ENCODE results near the gene RCBTB1.
"Not testable (repeated sequence)": the region's sequence is repeated elsewhere in the genome, so short reads cannot be mapped to it uniquely, and the experiment has no call there.

The RCBTB1 gene

GRCh38 chr13:49594576-49594975, 9.2 kb upstream of the RCBTB1 start:
- ChIA-PET CTCF (no interaction called here), POLR2A (no interaction called here)
- no peak for TF ChIP-seq PKNOX1 (IDR thresholded peaks at IDR 0.05)
- no peak for TF ChIP-seq TARDBP (IDR thresholded peaks at IDR 0.05)
- TF ChIP-seq CTBP1 (IDR thresholded peaks at IDR 0.05; ENCODE audit: borderline replicate concordance): no peak
- TF ChIP-seq FOXA1 (IDR thresholded peaks at IDR 0.05): no peak
- TF ChIP-seq LEF1 (IDR thresholded peaks at IDR 0.05; ENCODE audit: borderline replicate concordance): no peak
- no peak for TF ChIP-seq L3MBTL2 (conservative IDR thresholded peaks at IDR 0.05)
- no peak for TF ChIP-seq SP1 (IDR thresholded peaks at IDR 0.05)
- no peak for DNase-seq (ENCODE audit: extremely low spot score)

- POLR2A ChIA-PET; CTCF ChIA-PET; DNase-seq (ENCODE audit: extremely low spot score): not testable (repeated sequence)
These were observed 8.5 kb upstream of the RCBTB1 start for GRCh38 chr13:49593876-49594275.

GRCh38 chr13:49590714-49591113, 5.4 kb upstream of the RCBTB1 start:
- DNase-seq (ENCODE audit: extremely low spot score); POLR2A ChIA-PET; CTCF ChIA-PET: not testable (repeated sequence)

- no peak for DNase-seq (ENCODE audit: extremely low spot score)
- TF ChIP-seq SP1 (IDR thresholded peaks at IDR 0.05) (no peak), HDGF (IDR thresholded peaks at IDR 0.05; ENCODE audit: borderline replicate concordance) (no peak), NFRKB (IDR thresholded peaks at IDR 0.05) (no peak), FOXA1 (IDR thresholded peaks at IDR 0.05) (no peak), ELF4 (IDR thresholded peaks at IDR 0.05) (no peak), TARDBP (IDR thresholded peaks at IDR 0.05) (no peak), FOXM1 (IDR thresholded peaks at IDR 0.05; ENCODE audit: borderline replicate concordance) (no peak), CTBP1 (IDR thresholded peaks at IDR 0.05; ENCODE audit: borderline replicate concordance) (no peak), SUZ12 (IDR thresholded peaks at IDR 0.05) (no peak), PKNOX1 (IDR thresholded peaks at IDR 0.05) (no peak), LEF1 (IDR thresholded peaks at IDR 0.05; ENCODE audit: borderline replicate concordance) (no peak), ARNT (IDR thresholded peaks at IDR 0.05) (no peak), FOXK2 (IDR thresholded peaks at IDR 0.05) (no peak), ZNF384 (IDR thresholded peaks at IDR 0.05) (no peak), L3MBTL2 (conservative IDR thresholded peaks at IDR 0.05) (no peak), BHLHE40 (IDR thresholded peaks at IDR 0.05; ENCODE audit: borderline replicate concordance) (no peak)
- CTCF ChIA-PET: no interaction called here
- POLR2A ChIA-PET: no interaction called here
These were observed 2.0 kb upstream of the RCBTB1 start for GRCh38 chr13:49587311-49587847.

- no peak for TF ChIP-seq FOXA1 (IDR thresholded peaks at IDR 0.05)
- no peak for TF ChIP-seq CTBP1 (IDR thresholded peaks at IDR 0.05; ENCODE audit: borderline replicate concordance)
- no peak for TF ChIP-seq FOXM1 (IDR thresholded peaks at IDR 0.05; ENCODE audit: borderline replicate concordance)
- DNase-seq (ENCODE audit: extremely low spot score): no peak
- POLR2A ChIA-PET: interaction anchor here (0.6 kb wide), 1 partner anchor 288 kb away, joined by 3 read pairs; no protein-coding TSS in a partner anchor
- CTCF ChIA-PET: interaction anchor here (0.6 kb wide), 1 partner anchor 1326 kb away, joined by 4 read pairs; no protein-coding TSS in a partner anchor
These were observed 1.4 kb upstream of the RCBTB1 start for GRCh38 chr13:49586717-49587116.

- POLR2A ChIA-PET: interaction anchor here (1.3 kb wide), 1 partner anchor 17 kb away, joined by 3 read pairs; no protein-coding TSS in a partner anchor
- CTCF ChIA-PET: no interaction called here
- TF ChIP-seq L3MBTL2 (conservative IDR thresholded peaks at IDR 0.05): 0 out of 2 replicates have a peak, but pooled peaks have one; percentile 9
- no peak for TF ChIP-seq ARNT (IDR thresholded peaks at IDR 0.05)
- DNase-seq (ENCODE audit: extremely low spot score): no peak
These were observed 581 bp downstream of the RCBTB1 start for GRCh38 chr13:49584771-49585182.

GRCh38 chr13:49580980-49581680, 4.2 kb downstream of the RCBTB1 start:
- TF ChIP-seq FOXM1 (IDR thresholded peaks at IDR 0.05; ENCODE audit: borderline replicate concordance) (no peak), TARDBP (IDR thresholded peaks at IDR 0.05) (no peak), FOXK2 (IDR thresholded peaks at IDR 0.05) (no peak), FOXA1 (IDR thresholded peaks at IDR 0.05) (no peak), BHLHE40 (IDR thresholded peaks at IDR 0.05; ENCODE audit: borderline replicate concordance) (no peak), NFRKB (IDR thresholded peaks at IDR 0.05) (no peak), ELF4 (IDR thresholded peaks at IDR 0.05) (no peak)
- DNase-seq (ENCODE audit: extremely low spot score): no peak
- ChIA-PET POLR2A (no interaction called here), CTCF (no interaction called here)

GRCh38 chr13:49579501-49579900, 5.9 kb downstream of the RCBTB1 start:
- TF ChIP-seq PKNOX1 (IDR thresholded peaks at IDR 0.05): no peak
- no peak for TF ChIP-seq BHLHE40 (IDR thresholded peaks at IDR 0.05; ENCODE audit: borderline replicate concordance)
- TF ChIP-seq L3MBTL2 (conservative IDR thresholded peaks at IDR 0.05): no peak
- TF ChIP-seq HDGF (IDR thresholded peaks at IDR 0.05; ENCODE audit: borderline replicate concordance): no peak
- no peak for TF ChIP-seq FOXA1 (IDR thresholded peaks at IDR 0.05)
- no peak for DNase-seq (ENCODE audit: extremely low spot score)
- ChIA-PET POLR2A (no interaction called here), CTCF (no interaction called here)
